GM12801 (cell line): Measurements from ENCODE around the gene PRSS2.

ENCODE experiments used
- CTCF ChIP-seq: IDR thresholded peaks from one replicate; pipeline ENCODE4 v1.5.1; 2011; ENCODE audit warnings: control low read depth; ENCODE audit not compliant: insufficient read length; ENCODE audit errors: extremely low read depth

The PRSS2 gene

GRCh38 chr7:142782922-142783900 lies 12.4 kb downstream of the PRSS2 start:
- peak; percentile 88 for TF ChIP-seq CTCF

- TF ChIP-seq CTCF: no peak
Measured at GRCh38 chr7:142784096-142784495, 13.3 kb downstream of the PRSS2 start.

GRCh38 chr7:142784716-142785115 lies 13.9 kb downstream of the PRSS2 start:
- no peak for TF ChIP-seq CTCF

- no peak for TF ChIP-seq CTCF
Measured at GRCh38 chr7:142785841-142786250, 15.1 kb downstream of the PRSS2 start.

GRCh38 chr7:142787034-142787768 lies 16.4 kb downstream of the PRSS2 start:
- TF ChIP-seq CTCF: no peak

- TF ChIP-seq CTCF: no peak
Measured at GRCh38 chr7:142787783-142788182, 17.0 kb downstream of the PRSS2 start.
